GM21515 (cell line): Measurements from ENCODE around the gene WNT3A.

Source experiments
- ATAC-seq: cut with Tn5 transposase; IDR thresholded peaks from one replicate; pipeline ENCODE4 v1.9.1; 2021; ENCODE audit not compliant: unreplicated experiment

Gene WNT3A

GRCh38 chr1:227999056-227999930 lies 7.5 kb upstream of the WNT3A start:
- peak; percentile 77 for ATAC-seq

GRCh38 chr1:228000416-228000815 lies 6.4 kb upstream of the WNT3A start:
- ATAC-seq, result no peak

- no peak for ATAC-seq
These were observed 5.8 kb upstream of the WNT3A start for GRCh38 chr1:228000836-228001563.

- no peak for ATAC-seq
These were observed 4.9 kb upstream of the WNT3A start for GRCh38 chr1:228001738-228002535.

- ATAC-seq, result no peak
These were observed 4.0 kb upstream of the WNT3A start for GRCh38 chr1:228002792-228003191.

GRCh38 chr1:228003461-228004330 lies 3.1 kb upstream of the WNT3A start:
- ATAC-seq, result no peak

GRCh38 chr1:228004331-228004855 lies 2.4 kb upstream of the WNT3A start:
- no peak for ATAC-seq

- ATAC-seq, result no peak
These were observed 1.8 kb upstream of the WNT3A start for GRCh38 chr1:228004856-228005462.

- no peak for ATAC-seq
These were observed 1.2 kb upstream of the WNT3A start for GRCh38 chr1:228005511-228006033.

GRCh38 chr1:228006034-228006785 lies 588 bp upstream of the WNT3A start:
- no peak for ATAC-seq

- no peak for ATAC-seq
These were observed 427 bp downstream of the WNT3A start for GRCh38 chr1:228007049-228007800.

- no peak for ATAC-seq
These were observed 1.1 kb downstream of the WNT3A start for GRCh38 chr1:228007801-228008341.

GRCh38 chr1:228008391-228009115 lies 1.8 kb downstream of the WNT3A start:
- ATAC-seq, result no peak

GRCh38 chr1:228009116-228009827 lies 2.5 kb downstream of the WNT3A start:
- no peak for ATAC-seq

GRCh38 chr1:228009828-228010775 lies 3.3 kb downstream of the WNT3A start:
- ATAC-seq, result no peak
